ENCODE results near the gene HSD3B2.

The HSD3B2 gene

DNA sequence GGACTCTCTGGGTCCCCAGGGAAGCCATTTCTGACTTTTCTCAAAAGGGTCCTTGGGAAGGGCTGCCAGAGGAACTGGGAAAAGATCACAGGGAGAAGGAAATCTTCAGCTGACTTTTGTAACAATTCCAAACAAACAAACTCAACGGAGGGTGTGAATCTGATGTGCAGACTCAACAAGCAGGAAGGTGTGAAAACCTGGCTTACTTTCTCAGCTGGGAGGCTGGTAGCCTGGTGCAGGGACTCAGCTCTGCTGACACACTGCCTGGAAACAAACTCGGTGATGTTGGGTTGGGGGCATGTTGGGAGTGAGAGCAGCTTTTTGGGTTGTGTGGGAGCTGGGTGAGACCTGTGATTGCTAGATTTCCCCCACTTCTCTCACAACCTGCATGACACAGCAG, 10.2 kb upstream of the HSD3B2 start:
- DNase-seq, result no peak

DNA sequence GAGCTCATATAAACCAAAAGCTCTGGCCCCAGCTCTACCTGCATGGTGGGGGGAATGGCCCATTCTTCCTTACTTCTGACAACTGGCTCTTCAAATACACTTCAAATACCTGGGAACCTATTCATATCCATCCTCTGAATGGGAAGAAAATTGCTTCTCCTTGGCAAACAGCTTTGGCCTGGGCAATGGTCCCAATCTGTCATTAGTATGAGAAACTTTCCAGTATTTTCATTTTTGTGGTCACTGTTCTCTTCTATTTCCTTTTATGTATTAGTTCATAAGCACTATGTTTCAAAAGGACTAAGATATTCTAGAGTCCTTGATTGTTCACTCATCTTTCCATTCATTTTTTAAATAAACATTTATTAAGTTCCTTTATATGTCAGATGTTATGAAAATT, 5.2 kb upstream of the HSD3B2 start:
- no peak for DNase-seq

DNA sequence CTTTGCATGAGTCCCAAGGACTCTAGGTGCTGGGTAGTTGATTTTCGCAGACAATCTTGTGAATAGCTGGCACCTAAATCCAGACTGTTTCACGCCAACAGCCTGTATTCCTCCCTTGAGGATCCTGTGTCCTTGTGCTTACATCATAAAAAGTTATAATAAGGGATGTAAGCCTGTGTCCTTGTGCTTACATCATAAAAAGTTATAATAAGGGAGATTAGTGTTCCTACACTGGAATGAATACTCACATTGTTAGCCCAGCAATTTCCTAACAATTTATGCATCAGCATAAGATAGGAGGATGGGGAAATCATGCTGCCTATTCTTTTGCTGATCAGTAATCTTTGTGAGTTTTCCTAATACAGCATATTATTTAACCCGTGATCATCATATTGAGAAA, 4.0 kb upstream of the HSD3B2 start:
- DNase-seq, result no peak

DNA sequence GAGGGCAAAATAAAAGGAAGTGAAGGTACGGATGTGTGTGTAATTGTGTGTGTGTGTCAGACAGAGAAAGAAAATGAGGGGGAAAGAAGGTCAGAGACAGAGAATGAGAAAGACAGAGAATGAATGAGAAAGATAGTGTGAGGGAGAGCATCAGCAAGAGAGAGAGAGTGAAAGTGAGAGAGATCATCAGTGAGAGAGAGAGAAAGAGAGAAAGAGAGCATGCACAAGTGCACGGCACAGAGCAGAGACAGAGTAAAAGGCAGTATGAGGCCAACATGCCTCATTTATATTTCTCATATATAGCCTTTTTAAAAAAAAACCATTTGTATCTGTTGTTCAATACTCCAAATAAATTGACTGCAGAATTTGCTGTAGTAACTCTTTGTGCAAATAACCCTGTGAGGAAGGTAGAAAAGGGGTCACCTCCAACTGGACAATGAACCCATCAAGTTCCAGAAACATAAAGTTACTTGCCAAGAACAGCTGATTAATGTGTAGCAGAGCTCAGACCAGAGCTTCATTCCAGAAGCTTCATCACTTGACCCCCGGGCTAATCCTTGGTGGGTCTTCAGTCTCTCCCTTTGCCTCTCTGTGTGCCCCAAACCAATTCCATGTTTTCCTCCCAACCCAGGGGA, 1.2 kb downstream of the HSD3B2 start:
- no peak for DNase-seq

DNA sequence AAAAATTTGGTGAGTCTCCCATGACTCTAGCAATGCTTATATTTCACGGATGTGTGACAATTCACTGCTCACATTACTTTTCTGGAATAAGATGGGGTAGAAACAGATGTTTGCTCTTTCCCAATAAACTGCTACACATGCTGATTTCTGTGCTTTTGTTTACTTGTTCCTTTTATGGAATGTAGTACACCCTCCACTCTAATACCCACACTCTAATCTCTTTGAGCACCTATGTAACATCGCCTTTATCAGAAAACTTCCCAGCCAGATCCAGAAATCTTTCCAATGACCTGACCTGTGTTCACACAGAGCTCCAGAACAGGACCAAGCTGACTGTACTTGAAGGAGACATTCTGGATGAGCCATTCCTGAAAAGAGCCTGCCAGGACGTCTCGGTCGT, 4.2 kb downstream of the HSD3B2 start:
- DNase-seq, result no peak

DNA sequence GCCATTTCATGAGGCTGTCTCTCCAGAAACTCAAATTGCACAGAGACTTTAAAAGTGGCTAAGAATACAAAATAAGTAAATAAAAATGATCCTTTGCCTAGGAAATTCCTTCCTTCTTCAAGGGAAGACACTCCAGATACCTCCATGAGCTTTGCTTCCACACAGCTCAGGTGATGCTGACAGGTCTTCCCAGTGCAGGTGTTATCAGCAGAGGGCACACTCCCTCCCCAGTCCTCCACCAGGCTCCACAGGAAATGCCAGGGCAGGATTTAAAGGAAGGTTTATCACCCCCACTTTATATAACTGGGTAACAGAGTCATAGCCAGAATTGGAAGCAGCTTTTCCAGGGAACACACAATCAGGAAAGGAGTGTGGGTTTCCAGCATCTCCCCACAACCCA, 5.7 kb downstream of the HSD3B2 start:
- no peak for DNase-seq

DNA sequence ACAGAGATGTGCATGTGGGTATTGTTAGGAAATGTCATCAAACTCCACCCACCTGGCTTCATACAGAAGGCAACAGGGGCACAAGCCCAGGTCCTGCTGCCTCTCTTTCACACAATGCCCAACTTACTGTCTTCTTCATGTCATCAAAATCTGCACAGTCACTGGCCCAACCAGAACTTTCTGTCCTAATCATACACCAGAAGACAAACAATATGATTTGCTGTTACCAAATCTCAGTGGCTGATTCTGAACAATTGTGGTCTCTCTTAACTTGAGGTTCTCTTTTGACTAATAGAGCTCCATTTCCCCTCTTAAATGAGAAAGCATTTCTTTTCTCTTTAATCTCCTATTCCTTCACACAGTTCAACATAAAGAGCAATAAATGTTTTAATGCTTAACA, 7.7 kb downstream of the HSD3B2 start:
- DNase-seq, result no peak

DNA sequence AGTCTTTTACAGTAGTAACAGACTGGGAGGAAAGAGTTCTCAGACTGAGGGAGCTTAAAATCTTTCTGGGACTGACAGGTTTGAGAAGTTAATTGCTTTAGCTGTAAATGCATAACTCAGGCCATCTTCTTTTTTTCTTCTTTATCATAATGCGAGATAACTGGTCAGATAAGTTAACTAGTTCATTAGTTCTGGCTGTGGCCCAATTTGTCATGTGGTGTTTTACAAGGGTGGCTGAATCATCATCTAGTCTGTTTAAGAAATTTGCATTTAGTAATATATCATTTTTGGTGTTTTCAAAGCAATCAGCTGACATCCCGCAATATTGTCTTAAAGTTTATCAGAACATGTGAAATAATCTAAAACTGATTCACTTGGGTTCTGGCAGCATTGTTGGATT, 14.0 kb downstream of the HSD3B2 start:
- DNase-seq, result no peak

DNA sequence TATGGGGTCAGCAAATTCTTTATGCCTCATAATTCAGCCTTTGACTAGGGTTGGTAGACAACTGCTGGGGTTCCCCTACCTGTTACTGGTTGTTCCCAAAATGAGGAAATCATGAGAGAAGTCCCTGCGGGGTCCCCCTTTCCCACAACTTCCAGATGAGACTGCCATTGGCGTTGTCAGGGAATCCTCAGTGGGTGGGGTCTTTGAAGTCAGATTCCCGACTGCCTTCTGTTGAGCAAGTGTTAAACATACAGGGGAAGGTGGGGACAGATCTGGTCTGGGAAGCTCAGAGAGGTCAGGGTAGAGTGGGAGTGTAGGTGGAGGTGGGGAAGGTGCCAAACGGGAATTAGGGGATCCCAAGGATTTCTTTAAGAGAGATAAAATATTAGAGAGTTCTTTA, 14.7 kb downstream of the HSD3B2 start:
- DNase-seq, result no peak

DNA sequence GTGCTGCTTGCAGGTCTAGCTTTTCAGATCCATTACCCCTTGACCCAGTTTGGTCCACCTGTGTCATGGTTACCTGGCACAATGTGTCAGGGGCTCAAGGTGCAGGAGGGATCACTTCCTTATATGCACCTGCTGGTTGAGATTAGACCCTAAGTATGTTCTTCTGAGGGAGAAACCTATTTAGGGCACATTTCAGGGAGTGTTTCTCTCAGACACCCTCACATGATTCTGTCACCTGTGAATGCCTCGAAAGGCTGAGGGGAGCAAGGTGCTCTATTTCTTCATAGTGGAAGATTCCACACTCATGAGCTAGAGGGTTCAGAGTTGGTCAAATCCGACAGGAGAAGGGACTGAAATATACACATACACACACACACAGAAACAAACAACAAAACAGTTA, 15.5 kb downstream of the HSD3B2 start:
- no peak for DNase-seq

DNA sequence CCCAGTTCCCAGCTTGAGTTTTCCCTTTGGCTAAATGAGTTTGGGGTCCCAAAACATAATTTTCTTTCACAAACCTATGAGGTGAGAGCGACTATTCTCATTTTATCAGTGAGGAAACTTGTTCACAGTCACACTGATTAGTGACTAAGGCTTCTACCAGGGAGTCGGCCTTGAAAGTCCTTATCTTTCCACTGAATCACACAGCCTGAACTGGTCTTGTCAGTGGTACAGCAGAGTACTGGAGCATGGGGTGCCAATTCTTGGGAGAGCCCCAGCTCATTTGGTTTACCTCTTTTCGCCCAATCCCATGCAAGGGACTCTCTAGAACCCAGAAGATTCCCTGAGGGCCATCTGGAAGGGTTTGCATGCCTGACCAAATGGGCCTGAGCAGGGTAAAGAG, 16.9 kb downstream of the HSD3B2 start:
- no peak for DNase-seq

DNA sequence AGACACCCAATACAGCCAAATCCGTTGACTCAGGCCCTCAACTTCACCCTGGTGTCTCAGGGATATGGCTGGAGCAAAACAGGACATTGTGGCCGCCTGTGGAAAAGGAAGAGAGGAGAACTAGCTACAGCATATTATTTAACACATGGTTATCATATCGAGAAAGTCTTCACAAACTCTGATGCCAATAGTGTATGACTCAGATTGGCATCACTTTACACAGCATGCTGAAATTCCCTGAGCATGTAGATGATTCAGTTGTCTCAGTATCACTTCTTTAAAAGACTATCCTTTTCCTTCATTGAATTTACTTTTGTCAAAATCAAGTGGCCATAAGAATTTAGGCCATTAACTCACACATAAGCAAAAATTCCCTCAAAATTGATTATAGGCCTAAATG, 20.1 kb downstream of the HSD3B2 start:
- no peak for DNase-seq

DNA sequence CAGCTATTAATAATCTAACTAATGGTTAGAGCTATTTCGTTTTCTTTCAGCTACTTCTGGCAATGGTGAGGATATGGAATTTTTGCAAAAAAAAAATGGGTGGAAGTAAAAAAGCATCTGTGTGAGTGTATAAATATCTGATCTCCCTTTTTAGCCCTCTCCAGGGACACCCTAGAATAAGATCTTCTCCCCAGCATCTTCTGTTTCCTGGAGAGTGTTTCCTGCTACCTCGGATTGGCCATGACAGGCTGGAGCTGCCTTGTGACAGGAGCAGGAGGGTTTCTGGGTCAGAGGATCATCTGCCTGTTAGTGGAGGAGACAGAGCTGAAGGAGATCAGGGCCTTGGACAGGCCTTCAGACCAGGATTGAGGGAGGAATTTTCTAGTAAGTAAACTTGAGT, 23.8 kb downstream of the HSD3B2 start:
- DNase-seq, result no peak

DNA sequence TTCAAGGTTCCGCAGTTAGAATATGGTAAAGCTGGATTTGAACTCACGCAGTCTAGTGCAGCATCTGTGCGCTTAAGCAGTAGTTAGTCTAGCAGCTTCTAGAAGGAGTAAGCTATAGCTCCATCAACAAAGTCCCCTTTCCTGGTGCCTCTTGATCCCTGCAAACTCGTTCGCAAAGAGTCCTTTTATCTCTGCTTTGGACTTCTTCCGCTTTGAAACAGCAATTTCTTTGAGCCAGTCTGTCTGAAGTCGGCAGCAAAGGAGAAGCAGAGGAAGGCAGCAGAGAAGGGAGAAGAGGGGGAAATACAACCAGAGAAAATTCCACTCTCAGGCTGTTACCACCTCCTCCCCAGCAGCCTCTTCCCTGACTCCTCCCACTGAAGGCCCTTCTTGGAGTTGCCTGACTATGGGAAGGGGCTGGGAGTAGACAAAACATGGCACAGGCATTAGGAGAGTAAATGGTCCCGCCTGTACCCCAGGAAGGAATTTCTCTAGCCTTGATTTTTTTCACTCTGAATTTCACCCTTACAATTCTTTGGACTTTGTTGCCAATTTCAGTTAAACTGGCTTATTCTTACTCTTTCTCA, 25.9 kb downstream of the HSD3B2 start:
- DNase-seq, result no peak

DNA sequence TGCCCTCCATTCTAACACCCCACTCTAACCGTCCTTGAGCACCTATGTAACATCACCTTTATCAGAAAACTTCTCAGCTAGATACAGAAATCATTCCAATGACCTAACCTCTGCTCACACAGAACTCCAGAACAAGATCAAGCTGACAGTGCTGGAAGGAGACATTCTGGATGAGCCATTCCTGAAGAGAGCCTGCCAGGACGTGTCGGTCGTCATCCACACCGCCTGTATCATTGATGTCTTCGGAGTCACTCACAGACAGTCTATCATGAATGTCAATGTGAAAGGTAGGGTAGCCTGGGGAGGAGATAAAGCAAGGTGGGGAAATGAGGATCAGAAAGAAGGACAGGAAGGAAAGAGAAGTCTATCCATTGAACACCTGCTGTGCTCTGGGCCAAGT, 27.8 kb downstream of the HSD3B2 start:
- no peak for DNase-seq

DNA sequence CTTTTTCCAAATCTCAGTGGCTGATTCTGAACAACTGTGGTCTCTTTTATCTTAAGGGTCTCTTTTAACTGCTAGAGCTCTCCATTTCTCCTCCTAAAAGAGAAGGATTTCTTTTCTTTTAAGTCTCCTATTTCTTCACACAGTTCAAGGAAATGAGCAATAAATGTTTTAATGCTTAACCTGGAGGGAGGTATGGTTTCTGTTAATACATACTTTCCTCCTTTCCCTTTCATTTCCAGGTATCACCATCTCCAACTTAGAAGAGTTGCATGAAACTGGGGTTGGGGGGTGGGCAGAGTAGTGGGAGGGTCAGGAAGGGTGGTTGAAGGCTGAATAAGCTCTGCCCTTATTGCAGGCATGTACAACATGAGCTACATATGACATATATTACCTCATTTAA, 31.4 kb downstream of the HSD3B2 start:
- no peak for DNase-seq

DNA sequence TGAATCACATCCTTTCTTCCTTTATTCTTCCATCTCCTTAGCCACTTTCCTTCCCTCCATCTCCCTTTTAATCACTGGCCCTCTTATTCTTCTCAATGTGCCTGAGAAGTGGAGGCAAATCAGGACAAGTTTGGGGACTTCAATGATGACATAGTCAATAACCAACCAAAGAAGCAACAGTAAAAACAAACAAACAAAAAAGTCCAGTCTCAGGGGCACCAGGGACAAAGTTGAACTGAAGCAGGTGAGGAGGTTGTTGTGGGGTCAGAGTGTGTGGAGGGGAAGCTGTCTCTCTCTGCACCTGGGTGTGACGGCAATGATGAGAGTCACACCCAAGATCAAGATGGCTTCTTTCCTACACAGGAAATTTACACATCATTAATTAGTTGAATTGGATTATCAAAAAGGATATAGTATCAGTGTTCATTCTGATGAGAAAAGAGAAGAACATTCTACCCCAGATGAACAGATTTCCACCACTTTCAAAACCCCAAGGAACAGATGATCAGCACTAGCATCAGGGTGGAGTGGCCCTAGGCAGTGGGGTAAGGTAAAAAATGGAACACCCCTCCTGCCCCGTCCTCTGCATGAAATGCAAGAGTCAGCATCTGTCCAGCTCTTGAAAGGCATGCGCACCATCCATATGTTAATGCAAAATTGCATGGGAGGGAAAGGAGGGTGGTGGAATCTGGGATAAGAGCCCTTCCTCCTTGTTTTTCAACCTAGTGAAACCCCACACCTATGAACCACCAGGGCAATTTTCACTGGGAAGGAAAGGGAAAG, 32.6 kb downstream of the HSD3B2 start:
- DNase-seq, result no peak

DNA sequence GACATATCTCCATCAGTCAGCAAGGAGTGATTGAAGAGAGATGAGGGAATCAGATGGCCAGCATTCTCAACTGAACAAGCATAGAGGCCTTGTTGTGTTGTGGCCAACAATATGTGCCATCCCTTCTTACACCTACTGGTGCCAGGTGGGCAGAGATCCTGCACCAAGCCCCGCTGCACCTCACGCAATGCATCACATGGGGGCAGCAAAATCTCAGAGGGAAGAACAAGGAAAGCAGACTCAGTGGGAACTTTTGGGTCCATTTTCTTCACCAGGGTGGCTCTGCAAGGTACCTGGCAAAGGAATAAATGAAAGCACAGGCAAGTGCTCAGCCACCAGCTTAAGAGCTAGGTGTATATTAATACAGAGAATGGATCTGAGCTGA, 33.2 kb downstream of the HSD3B2 start:
- no peak for DNase-seq

DNA sequence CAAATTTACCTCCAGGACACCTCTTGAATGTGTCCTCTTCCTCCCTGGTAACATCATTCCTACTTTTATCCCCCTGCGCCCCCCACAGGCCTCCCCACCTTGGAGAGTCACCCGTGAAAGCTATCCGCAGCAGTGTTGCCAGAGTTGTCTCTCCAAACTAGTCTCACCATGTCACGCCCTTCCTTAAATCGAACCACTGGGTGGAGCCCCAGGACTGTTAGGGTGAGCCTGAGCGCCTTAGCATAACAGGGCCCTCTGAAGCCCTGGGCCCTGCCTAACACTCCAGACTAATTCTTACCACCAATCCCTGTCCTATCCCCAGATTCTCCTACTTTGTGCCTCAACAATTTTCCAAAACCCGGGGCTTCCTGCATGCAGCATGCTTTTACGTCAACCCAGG, 35.0 kb downstream of the HSD3B2 start:
- DNase-seq, result no peak

DNA sequence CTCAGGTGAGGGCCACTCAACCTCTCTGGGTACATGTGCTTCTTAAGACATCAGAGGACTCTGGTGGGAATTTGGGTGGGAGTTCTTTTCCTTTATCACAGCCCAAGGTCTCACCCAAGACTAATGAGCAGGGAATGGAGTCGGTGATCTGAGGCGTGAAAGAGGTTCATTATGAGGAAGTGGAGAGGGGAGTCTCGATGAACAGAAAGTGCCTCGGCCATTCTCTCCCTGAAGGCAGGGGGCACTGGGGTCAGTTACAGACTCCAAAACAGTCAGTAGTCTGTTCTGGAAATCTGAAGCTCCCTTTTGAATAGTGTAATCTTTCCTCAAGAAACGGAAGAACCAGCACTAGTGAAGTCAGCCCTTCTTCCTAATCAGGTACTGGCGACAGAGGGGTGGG, 36.2 kb downstream of the HSD3B2 start:
- DNase-seq, result no peak

DNA sequence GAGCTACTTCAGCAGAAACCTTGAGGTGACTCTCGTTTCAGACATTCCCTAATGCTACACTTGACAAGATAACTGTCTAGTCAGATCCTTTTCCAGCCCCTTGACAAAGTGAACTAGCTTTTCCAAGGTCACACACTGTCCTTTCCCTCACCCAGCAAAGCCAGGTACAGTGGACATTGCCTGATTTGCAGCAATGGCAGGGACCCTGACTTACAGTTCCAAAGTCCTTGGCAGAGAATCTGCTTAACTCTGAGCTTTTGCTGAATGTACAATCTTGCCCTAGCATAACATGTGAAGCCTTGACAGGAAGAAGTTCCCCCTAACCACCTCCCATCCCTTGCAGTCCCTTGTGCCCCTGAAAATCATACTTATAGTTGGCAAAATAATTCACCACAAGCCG, 37.1 kb downstream of the HSD3B2 start:
- no peak for DNase-seq

DNA sequence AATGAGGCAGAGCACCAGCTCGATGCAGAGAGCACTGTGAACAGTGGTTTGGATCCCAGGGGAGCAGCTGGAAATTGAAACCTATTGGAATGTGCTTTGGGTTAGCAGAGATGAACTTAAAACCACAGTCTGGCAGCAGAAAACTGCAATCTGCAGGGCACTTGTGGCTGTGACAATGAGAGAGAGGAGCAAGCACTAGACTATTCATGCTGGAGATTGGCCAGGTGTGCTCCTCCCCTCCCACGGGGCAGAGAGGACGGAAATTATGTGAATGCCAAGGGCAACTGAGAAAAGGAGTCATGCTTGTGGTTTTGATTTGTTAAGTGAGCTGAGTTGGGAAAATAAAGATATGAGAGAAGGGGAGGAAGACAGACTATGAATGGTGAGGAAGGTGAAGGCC, 38.1 kb downstream of the HSD3B2 start:
- DNase-seq, result peak; percentile 52

DNA sequence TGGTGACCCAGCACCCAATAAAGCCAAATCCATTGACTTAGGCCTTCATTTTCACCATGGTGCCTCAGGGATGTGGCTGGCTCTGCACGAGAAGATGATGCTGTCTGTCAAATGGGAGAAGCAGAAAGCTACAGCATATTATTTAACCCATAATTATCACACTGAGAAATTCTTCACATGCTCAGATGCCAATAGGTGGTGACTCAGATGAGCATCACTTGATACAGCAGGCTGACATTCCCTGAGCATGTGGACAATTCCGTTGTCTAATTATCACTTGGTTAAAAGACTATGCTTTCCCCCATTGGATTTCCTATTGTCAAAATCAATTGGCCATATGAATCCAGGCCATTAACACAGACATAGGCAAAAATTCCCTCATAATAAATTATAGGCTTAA, 48.0 kb downstream of the HSD3B2 start:
- DNase-seq, result no peak

DNA sequence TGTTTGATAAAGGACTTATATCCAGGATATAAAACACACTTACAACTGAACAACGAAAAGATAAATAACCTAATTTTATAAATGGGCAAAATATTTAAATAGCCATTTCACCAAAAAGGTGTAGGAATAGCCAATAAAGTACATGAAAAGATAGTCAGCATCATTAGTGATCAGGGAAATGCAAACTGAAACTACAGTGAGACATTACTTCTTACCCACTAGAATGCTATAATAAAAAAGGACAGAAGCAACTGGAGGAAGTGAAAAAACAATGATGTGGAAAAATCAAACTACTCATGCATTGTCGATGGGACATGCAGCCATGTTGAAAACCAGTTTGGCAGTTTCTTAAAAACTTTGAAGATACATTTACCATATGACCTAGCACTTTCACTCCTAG, 48.6 kb downstream of the HSD3B2 start:
- DNase-seq, result no peak

DNA sequence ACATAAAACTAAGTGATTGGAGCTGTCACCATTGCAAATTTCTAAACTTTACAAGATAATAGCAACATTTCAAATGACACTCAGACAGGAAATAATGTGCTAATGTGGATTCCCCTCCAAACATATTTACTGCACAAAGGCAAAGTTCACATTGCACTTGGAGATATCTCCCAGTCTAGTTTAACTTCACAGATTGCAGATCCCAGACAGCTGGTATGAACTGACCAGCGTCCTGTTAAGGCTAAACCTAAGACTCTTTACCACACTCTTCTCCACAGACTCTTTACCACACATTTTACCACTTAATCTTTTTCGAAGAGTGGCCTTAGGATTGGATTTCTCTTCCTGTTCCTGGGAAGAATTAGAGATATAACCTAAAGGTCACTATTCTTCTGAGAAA, 51.5 kb downstream of the HSD3B2 start:
- no peak for DNase-seq
